HL-60 (cell line): ENCODE data around the gene ADGRE1.

Source experiments
- DNase-seq, 2 experiments: peaks; one replicate each; pipeline ENCODE4 v3.0.0-alpha.2; 2010 to 2020; ENCODE audit warnings: low read depth in 1 of 2, low spot score in 1 of 2
- H3K27ac ChIP-seq: fragments of 250-450 bp; sonication (Bioruptor Pico); replicated peaks from 2 replicates; pipeline ENCODE4 v1.5.1; 2020; ENCODE audit warnings: mild to moderate bottlenecking, moderate library complexity
- H3K27me3 ChIP-seq: fragments of 250-450 bp; sonication (Bioruptor Pico); 2 replicates; pipeline ENCODE4 v1.5.1; 2021; ENCODE audit warnings: mild to moderate bottlenecking, moderate library complexity; ENCODE audit not compliant: insufficient read depth, poor library complexity, severe bottlenecking
- H3K4me3 ChIP-seq: replicated peaks from 2 replicates; pipeline ENCODE4 v1.5.1; 2011; ENCODE audit warnings: mild to moderate bottlenecking, control low read depth, low read length; ENCODE audit not compliant: insufficient read depth
- CTCF ChIP-seq: IDR thresholded peaks from one replicate; pipeline ENCODE4 v1.5.1; 2011; ENCODE audit warnings: low read length, control low read depth, inconsistent platforms; ENCODE audit not compliant: insufficient read depth
- GABPA ChIP-seq: IDR thresholded peaks from 2 replicates; pipeline ENCODE4 v1.6.1; 2012; ENCODE audit warnings: low read depth
- POLR2AphosphoS5 ChIP-seq: IDR thresholded peaks from 2 replicates; pipeline ENCODE4 v1.6.1; 2012; ENCODE audit warnings: low read depth
- REST ChIP-seq: IDR thresholded peaks from 2 replicates; pipeline ENCODE4 v1.6.1; 2012; ENCODE audit warnings: low read depth; ENCODE audit not compliant: insufficient replicate concordance
- SPI1 ChIP-seq: IDR thresholded peaks from 2 replicates; pipeline ENCODE4 v1.6.1; 2012; ENCODE audit warnings: low read depth, mild to moderate bottlenecking, borderline replicate concordance

The ADGRE1 gene

GRCh38 chr19:6861683-6862286 is 25.6 kb upstream of the ADGRE1 start:
- Histone ChIP-seq H3K27me3 (no peaks in the 10 kb centered on the region), H3K4me3 (no peak overlapping the region), H3K27ac (no peak overlapping the region)
- DNase-seq: no peak
- no peak for TF ChIP-seq REST
- no peak for TF ChIP-seq SPI1
- no peak for TF ChIP-seq GABPA
- TF ChIP-seq POLR2AphosphoS5: no peak
- TF ChIP-seq CTCF: no peak

- DNase-seq: peak; percentile 69 to 93
- TF ChIP-seq CTCF (peak; percentile 84), GABPA (no peak)
- Histone ChIP-seq H3K27ac (no peak overlapping the region), H3K27me3 (no peaks in the 10 kb centered on the region), H3K4me3 (no peak overlapping the region)
These were observed 24.7 kb upstream of the ADGRE1 start for GRCh38 chr19:6862673-6863078.

GRCh38 chr19:6864325-6864940 is 22.9 kb upstream of the ADGRE1 start:
- TF ChIP-seq SPI1 (no peak), GABPA (no peak), POLR2AphosphoS5 (no peak), CTCF (no peak), REST (no peak)
- Histone ChIP-seq H3K27ac (no peak overlapping the region), H3K27me3 (no peaks in the 10 kb centered on the region), H3K4me3 (no peak overlapping the region)
- DNase-seq: no peak

GRCh38 chr19:6865849-6866248 is 21.5 kb upstream of the ADGRE1 start:
- Histone ChIP-seq H3K27ac (no peak overlapping the region), H3K4me3 (no peak overlapping the region), H3K27me3 (no peaks in the 10 kb centered on the region)
- DNase-seq: no peak
- no peak for TF ChIP-seq SPI1
- no peak for TF ChIP-seq GABPA
- no peak for TF ChIP-seq REST
- no peak for TF ChIP-seq POLR2AphosphoS5
- TF ChIP-seq CTCF: no peak
